ENCODE measurements around the gene EYS. TPM values are rescaled to one million over a fixed set of nuclear protein-coding genes. Genes with fewer than 3 reads are reported as not detected.

The EYS gene
- total RNA-seq, 2 donors from 2014 or later: not detected

DNA sequence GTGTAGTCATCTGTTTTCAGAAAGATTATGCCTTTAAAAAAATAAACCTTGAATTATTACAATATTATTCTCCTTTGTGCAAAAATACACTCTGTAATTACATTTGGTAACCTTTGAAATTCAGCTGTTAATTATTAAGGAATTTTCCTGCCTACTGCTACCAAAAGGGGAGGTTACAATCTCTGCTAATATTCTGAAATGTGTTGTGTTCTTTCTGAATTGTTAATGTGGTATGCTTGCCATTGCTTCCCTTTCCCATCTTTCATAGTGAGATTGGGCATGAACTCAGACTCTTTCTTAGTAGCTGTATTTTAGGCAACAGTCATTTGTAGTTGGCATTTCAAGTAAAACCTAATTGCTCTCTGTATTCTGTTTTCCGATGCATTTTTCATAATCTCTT lies 1998.4 kb downstream of the EYS start:
- no peak overlapping the region for H3K4me3 Mint-ChIP-seq
- H3K27me3 Mint-ChIP-seq: no peaks in the 10 kb centered on the region
- H3K9me3 Mint-ChIP-seq: no peaks in the 10 kb centered on the region
- no peak overlapping the region for H3K27ac Mint-ChIP-seq
- peaks cover 100% of the 10 kb centered on the region for H3K36me3 Mint-ChIP-seq (ENCODE audit: low read depth)
- H3K4me1 Mint-ChIP-seq: peaks cover 23% of the 10 kb centered on the region
- no peak for ATAC-seq (replicated peaks)

DNA sequence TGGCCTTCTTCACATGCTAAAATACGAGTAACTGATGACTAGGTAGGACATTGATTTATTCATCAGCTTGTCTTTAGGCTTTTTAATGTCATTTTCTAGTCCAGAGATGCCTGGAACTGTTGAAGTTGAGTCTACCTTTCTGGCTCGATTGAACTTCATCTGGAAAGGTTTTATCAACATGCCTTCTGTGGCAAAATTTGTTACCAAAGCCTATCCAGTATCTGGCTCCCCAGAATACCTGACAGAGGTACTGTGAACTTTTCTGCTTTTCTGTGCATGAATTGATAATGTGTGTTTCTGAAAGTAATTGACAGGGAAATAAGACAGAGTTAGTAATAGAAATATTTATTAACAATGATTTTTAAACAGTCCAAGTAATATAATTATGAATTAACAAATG lies 2000.4 kb downstream of the EYS start:
- ATAC-seq (replicated peaks): no peak
- peaks cover 100% of the 10 kb centered on the region for H3K36me3 Mint-ChIP-seq (ENCODE audit: low read depth)
- H3K9me3 Mint-ChIP-seq: no peaks in the 10 kb centered on the region
- no peak overlapping the region for H3K4me3 Mint-ChIP-seq
- peaks cover 17% of the 10 kb centered on the region for H3K4me1 Mint-ChIP-seq
- H3K27ac Mint-ChIP-seq: no peak overlapping the region
- H3K27me3 Mint-ChIP-seq: no peaks in the 10 kb centered on the region

DNA sequence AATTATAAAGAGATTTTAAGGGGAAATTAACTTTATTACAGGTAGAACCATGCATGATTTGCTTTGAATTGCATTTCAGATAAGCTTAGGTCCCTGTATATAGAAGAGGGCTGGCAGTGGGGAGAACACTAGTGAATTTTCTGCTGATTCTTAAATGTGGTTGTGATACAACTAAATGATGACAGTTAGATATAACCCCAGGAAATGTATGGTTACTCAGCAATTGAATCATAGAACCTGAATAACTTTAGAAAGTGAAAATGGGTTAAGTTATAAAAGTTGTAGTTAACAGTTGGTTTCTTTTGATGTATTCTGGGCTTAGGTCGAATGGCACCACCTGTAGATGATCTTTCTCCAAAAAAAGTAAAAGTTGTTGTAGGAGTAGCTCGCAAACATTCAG lies 2001.3 kb downstream of the EYS start:
- H3K27ac Mint-ChIP-seq: peak overlapping the region; percentile 42
- peaks cover 17% of the 10 kb centered on the region for H3K4me1 Mint-ChIP-seq
- no peaks in the 10 kb centered on the region for H3K27me3 Mint-ChIP-seq
- H3K36me3 Mint-ChIP-seq (ENCODE audit: low read depth): peaks cover 100% of the 10 kb centered on the region
- no peaks in the 10 kb centered on the region for H3K9me3 Mint-ChIP-seq
- ATAC-seq (replicated peaks): peak; percentile 75
- no peak overlapping the region for H3K4me3 Mint-ChIP-seq

DNA sequence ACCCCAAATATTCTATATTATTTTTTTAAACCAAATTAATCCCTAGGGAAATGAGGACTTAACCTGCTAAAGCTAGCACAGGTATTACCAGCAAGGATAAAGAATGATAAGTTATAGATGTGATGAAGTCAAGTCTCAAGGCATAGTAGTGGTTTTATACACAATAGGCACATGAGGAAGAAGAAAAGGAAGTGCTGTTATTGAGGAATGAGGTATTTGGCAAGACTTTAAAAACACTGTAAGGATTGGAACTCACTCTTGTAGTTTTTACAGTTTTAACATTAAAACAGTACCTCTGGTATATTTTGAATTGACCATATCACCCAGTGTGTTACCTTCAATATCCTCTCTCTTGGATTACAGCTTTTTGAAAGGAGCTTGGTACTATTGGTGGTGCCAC lies 2016.8 kb downstream of the EYS start:
- Mint-ChIP-seq H3K4me1 (peaks cover 11% of the 10 kb centered on the region), H3K27ac (no peak overlapping the region), H3K4me3 (no peak overlapping the region), H3K36me3 (ENCODE audit: low read depth) (peaks cover 73% of the 10 kb centered on the region), H3K27me3 (no peaks in the 10 kb centered on the region), H3K9me3 (no peaks in the 10 kb centered on the region)
- no peak for ATAC-seq (replicated peaks)

DNA sequence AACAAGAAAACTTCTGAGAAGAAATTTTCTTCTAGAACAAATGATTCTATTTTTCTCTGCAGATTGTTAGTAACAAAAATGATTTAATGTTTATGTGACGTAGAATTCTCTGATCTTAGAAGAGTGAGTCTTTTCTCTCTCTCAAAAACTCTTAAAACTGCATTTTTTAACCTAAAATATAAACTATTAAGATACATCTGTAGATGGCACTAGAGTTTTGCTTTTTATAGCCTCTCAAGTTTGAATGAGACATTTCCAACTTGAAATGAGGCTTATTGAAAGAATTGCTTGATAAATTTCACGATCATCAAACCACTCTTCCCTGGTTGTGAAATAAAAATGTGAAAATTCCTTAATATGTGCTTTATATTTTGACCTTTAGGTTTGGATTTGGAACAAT lies 2017.6 kb downstream of the EYS start:
- no peak for ATAC-seq (replicated peaks)
- Mint-ChIP-seq H3K9me3 (no peaks in the 10 kb centered on the region), H3K27ac (no peak overlapping the region), H3K4me3 (no peak overlapping the region), H3K27me3 (no peaks in the 10 kb centered on the region), H3K4me1 (peaks cover 11% of the 10 kb centered on the region), H3K36me3 (ENCODE audit: low read depth) (peaks cover 73% of the 10 kb centered on the region)

DNA sequence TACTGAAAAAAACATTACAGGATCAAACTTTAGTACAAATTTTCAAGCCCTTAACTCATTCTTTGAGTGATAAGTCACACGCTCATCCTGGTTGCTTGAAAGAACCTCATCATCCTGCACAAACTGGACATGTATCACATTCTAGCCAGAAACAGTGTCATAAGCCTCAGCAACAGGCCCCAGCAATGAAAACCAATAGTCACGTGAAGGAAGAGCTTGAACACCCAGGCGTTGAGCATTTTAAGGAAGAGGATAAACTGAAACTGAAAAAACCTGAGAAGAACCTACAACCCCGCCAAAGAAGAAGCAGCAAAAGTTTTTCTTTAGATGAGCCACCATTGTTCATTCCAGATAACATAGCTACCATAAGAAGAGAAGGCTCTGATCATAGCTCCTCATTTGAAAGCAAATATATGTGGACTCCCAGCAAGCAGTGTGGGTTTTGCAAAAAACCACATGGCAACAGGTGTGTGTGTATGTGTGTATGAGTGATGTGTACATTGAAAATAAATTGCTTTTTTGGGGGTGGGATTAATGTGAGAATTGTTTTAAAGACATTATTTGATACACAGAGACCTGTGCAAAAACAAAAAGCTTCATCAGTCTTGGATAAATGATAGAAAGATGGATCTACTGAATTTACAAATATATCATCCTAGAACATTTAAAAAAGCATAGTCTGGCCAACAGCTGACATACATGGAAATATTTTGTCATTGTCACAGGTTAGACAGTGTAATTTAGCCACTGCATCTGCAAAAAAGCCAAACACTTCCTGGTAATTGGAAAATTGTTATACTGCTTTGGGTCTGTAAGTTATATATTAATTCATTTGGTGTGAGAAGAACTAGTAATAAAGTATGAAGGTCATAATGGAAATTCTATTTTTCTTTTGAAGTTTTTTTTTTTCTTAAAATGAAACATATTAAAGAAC lies 2021.3 kb downstream of the EYS start:
- no peak overlapping the region for H3K4me3 Mint-ChIP-seq
- peaks cover 77% of the 10 kb centered on the region for H3K36me3 Mint-ChIP-seq (ENCODE audit: low read depth)
- no peak for ATAC-seq (replicated peaks)
- H3K27me3 Mint-ChIP-seq: no peaks in the 10 kb centered on the region
- peaks cover 22% of the 10 kb centered on the region for H3K4me1 Mint-ChIP-seq
- no peak overlapping the region for H3K27ac Mint-ChIP-seq
- H3K9me3 Mint-ChIP-seq: no peaks in the 10 kb centered on the region

DNA sequence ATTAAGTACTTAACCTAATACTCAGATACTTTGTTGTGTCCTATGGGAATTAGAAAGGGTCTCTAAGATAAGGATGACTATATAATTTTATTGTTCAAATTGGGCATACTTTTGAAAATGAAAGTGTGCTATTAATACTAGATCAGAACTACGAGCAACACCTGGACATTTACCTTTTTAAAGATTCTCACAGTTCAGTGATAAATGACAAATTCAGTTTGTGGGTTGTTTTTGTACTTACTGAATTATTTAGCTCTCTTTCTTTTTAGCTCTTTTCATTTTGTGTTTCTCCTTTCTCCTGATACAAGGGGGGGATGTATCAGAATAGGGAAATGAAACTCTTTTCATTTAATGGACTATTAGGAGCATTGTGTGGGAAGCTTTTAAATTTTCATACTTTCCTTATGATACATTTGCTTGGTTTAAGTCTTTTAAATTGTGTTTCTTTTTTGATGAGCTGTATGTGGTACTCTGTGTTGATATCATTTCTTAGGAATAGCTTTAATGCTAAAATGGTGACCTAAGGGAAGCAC lies 2023.9 kb downstream of the EYS start:
- Mint-ChIP-seq H3K9me3 (no peaks in the 10 kb centered on the region), H3K4me1 (peaks cover 25% of the 10 kb centered on the region), H3K36me3 (ENCODE audit: low read depth) (peaks cover 78% of the 10 kb centered on the region), H3K27me3 (no peaks in the 10 kb centered on the region), H3K4me3 (no peak overlapping the region), H3K27ac (no peak overlapping the region)
- ATAC-seq (replicated peaks): no peak

DNA sequence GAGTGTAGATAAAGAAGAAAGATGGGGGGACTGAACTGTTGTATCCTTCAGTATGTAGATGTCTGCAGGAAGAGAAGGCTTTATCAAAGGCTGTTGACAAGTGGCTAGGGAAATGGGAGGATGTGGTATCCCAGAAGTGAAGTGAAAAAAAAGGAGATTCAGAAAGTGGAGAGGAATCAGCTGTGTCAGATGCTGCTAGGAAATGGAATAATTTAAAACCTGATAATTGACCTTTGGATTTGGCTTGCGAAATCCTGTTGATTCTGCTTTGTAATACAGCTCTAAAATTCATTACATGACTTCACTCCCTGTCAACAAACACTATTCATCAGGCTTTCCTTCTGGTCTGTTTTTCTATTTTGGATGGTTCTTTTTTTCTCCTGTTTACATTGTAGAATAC lies 2029.7 kb downstream of the EYS start:
- peaks cover 45% of the 10 kb centered on the region for H3K36me3 Mint-ChIP-seq (ENCODE audit: low read depth)
- H3K27ac Mint-ChIP-seq: no peak overlapping the region
- peaks cover 15% of the 10 kb centered on the region for H3K4me1 Mint-ChIP-seq
- ATAC-seq (replicated peaks): no peak
- no peaks in the 10 kb centered on the region for H3K9me3 Mint-ChIP-seq
- no peak overlapping the region for H3K4me3 Mint-ChIP-seq
- H3K27me3 Mint-ChIP-seq: no peaks in the 10 kb centered on the region

DNA sequence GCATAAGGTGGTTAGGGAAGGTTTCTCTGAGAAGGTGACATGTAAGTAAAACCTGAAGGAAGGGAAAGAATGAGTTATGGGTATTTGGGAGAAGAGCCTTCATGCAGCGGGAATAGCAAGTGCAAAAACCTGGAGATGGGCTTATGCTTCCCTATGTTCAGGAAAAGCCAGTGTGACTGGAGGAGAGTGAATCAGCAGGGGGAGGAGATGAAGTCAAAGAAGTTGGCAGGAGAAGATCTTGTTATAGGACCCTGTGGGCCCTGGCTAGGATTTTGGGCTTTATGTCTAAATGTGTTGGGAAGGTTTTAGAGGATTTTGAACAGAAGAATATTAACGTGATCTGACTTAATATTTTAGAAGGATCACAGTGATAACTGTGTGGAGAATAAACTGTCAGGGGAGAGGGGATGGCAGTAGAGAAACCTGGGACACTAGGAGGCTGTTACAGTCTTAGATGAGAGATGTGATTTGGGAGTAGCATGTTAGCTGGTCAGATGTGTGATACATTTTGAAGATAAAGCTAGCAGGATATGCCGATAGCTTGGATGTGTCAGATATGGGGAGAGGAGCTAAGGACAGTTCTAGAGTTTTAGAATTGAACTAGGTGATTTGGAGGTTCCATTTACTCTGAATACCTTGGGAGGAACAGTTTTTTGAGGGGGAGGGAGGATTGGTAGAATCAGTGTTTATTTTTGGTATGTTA lies 2030.5 kb downstream of the EYS start:
- no peaks in the 10 kb centered on the region for H3K27me3 Mint-ChIP-seq
- peaks cover 40% of the 10 kb centered on the region for H3K36me3 Mint-ChIP-seq (ENCODE audit: low read depth)
- no peak overlapping the region for H3K27ac Mint-ChIP-seq
- H3K4me1 Mint-ChIP-seq: peaks cover 15% of the 10 kb centered on the region
- H3K9me3 Mint-ChIP-seq: no peaks in the 10 kb centered on the region
- ATAC-seq (replicated peaks): no peak
- no peak overlapping the region for H3K4me3 Mint-ChIP-seq

DNA sequence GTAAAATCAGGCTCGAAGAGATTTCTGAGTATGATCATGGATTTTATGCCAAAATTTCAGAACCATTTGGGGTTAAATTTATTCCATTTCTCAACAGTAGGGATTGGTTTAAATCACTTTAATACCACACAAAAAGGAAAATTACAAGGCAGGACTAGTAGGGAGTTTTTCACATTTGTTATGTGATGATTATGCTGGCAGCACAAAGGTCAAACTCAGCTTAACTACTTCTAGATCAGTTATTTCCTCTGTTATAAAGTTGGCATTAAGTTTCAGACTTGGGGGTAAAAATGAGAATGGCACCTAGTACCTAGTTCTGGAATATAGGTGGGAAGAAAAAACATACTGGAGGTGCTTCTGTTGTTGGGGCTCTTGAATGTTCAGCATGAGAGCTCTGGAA lies 2031.9 kb downstream of the EYS start:
- Mint-ChIP-seq H3K9me3 (no peaks in the 10 kb centered on the region), H3K27ac (no peak overlapping the region), H3K4me1 (peaks cover 4% of the 10 kb centered on the region), H3K36me3 (ENCODE audit: low read depth) (peaks cover 40% of the 10 kb centered on the region), H3K4me3 (no peak overlapping the region), H3K27me3 (no peaks in the 10 kb centered on the region)
- no peak for ATAC-seq (replicated peaks)

DNA sequence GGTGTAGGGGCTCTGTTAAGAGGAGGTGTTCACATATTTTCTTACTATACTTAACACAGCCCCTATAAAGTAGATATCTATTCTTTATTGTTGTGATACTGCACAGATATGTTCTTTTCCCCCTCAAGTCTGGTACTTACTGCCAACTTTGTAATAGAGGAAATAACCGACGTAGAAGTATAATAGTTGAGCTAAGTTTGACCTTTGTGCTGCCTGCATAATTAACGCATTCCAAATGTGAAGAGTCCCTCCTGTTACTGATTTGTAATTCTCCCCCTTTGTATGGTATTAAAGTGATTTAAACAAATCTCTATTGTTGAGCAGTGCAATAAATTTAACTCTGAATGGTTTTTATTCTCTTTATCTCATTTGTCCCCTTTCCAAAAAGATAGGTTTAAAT lies 2032.4 kb downstream of the EYS start:
- Mint-ChIP-seq H3K36me3 (ENCODE audit: low read depth) (peaks cover 36% of the 10 kb centered on the region), H3K9me3 (no peaks in the 10 kb centered on the region), H3K4me3 (no peak overlapping the region), H3K27ac (no peak overlapping the region), H3K27me3 (no peaks in the 10 kb centered on the region), H3K4me1 (peaks cover 4% of the 10 kb centered on the region)
- ATAC-seq (replicated peaks): no peak

DNA sequence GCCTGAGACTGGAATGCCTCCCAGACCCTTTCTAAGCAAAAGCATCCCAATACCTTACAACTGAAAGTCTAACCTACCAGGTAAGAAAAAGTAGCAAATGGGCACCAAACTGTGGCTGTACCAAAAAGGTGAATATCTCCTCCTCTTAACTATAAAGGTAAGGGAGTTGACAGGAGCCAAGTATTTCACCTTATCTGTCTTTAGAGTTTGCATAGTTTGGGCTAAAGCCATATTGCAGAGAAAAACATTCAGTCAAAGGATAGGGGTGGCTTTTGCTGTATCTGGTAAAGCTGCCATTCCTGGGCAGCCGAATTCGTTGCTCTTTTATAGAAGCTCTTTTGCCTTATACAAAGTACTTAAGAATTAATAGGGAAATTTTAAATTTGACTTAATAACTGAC lies 2033.3 kb downstream of the EYS start:
- H3K9me3 Mint-ChIP-seq: no peaks in the 10 kb centered on the region
- no peak overlapping the region for H3K4me3 Mint-ChIP-seq
- peaks cover 29% of the 10 kb centered on the region for H3K36me3 Mint-ChIP-seq (ENCODE audit: low read depth)
- no peaks in the 10 kb centered on the region for H3K27me3 Mint-ChIP-seq
- H3K27ac Mint-ChIP-seq: no peak overlapping the region
- no peaks in the 10 kb centered on the region for H3K4me1 Mint-ChIP-seq
- no peak for ATAC-seq (replicated peaks)

DNA sequence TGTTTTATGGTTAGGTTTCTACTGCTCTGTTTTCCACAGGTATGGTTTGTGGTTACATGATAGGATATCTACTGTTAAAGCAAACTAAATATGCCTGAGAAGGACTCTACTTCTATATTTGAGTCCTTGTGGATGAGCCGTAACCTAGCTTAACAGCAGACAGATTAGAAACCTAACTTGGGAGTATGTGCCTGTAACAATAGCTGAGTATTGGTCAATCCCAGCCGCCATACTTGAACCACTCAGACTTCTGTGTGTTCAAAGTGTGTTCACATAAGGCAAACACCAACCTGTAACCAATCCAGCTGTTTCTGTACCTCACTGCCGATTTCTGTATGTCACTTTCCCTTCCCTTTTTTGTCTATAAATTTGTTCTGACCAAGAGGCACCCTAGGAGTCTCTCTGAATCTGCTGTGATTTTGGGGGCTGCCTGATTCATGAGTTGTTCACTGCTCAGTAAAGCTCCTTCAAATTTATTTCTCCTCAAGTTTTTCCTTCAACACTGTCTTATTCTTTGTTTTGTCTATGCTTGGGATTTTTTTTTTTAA lies 2034.4 kb downstream of the EYS start:
- no peak for ATAC-seq (replicated peaks)
- Mint-ChIP-seq H3K9me3 (no peaks in the 10 kb centered on the region), H3K4me3 (no peak overlapping the region), H3K27me3 (no peaks in the 10 kb centered on the region), H3K27ac (no peak overlapping the region), H3K36me3 (ENCODE audit: low read depth) (peaks cover 29% of the 10 kb centered on the region), H3K4me1 (peaks cover 2% of the 10 kb centered on the region)

DNA sequence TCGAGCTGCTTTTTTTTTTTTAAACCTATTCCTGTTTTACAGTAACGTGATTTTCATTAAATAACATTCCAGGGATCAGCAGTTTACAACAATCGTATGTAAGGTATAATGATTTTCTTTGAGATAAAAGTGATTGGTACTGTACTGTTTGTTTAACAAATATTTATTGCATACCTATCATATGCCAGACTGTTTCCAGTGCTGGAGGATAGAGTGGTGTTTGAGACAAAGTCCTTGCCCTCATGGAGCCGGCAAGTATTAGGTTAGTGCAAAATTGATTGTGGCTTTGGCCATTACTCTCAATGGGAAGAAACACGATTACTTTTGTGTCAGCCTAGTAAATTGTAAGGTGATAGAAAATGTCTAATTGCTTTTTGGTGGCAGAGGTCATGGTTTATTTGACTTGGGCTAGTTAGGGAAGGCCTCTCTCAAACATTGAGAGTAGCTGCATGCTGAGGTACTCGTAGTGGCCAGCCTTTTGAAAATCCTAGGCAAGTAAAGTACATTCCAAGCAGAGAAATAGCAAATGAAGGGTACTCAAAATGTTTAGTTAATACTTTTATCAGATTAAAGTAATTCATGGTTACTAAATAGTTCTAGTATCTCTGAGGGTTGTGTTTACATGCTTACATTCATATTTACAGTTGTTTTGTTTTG lies 2035.8 kb downstream of the EYS start:
- no peak overlapping the region for H3K4me3 Mint-ChIP-seq
- H3K4me1 Mint-ChIP-seq: peaks cover 4% of the 10 kb centered on the region
- ATAC-seq (replicated peaks): no peak
- H3K36me3 Mint-ChIP-seq (ENCODE audit: low read depth): peaks cover 29% of the 10 kb centered on the region
- no peaks in the 10 kb centered on the region for H3K27me3 Mint-ChIP-seq
- no peak overlapping the region for H3K27ac Mint-ChIP-seq
- no peaks in the 10 kb centered on the region for H3K9me3 Mint-ChIP-seq

Measured in activated T-helper 17 cell treated with anti-CD3 and anti-CD28 coated beads, Interleukin-2, amount 50 U/mL, for 72 hours (primary cell).